C4-2B (cell line): Measurements from ENCODE around the gene SGMS2.

Source experiments
- H3K27ac ChIP-seq: fragments of 450-650 bp; 2 replicates; pipeline ENCODE4 v1.5.1; 2017
- CTCF ChIP-seq: fragments of 450-650 bp; conservative IDR thresholded peaks from 2 replicates; pipeline ENCODE4 v1.5.1; 2017; ENCODE audit warnings: mild to moderate bottlenecking
- ZFX ChIP-seq: fragments of 450-650 bp; IDR thresholded peaks from 2 replicates; pipeline ENCODE4 v1.6.1; 2017

SGMS2 gene

GRCh38 chr4:107854356-107855022 lies 29.8 kb downstream of the SGMS2 start:
- H3K27ac ChIP-seq, result no peak overlapping the region

GRCh38 chr4:107855723-107856122 lies 31.0 kb downstream of the SGMS2 start:
- TF ChIP-seq CTCF, result no peak
- TF ChIP-seq ZFX, result no peak
- H3K27ac ChIP-seq, result no peak overlapping the region

More at GRCh38 chr4:107854356-107855022, 29.8 kb downstream of the SGMS2 start:
- TF ChIP-seq CTCF, result no peak
- TF ChIP-seq ZFX, result no peak

- TF ChIP-seq ZFX (no peak), CTCF (no peak)
- no peak overlapping the region for H3K27ac ChIP-seq
Measured at GRCh38 chr4:107856901-107857300, 32.2 kb downstream of the SGMS2 start.

- no peak overlapping the region for H3K27ac ChIP-seq
- TF ChIP-seq ZFX, result no peak
- TF ChIP-seq CTCF, result no peak
Measured at GRCh38 chr4:107857741-107858140, 33.0 kb downstream of the SGMS2 start.

- TF ChIP-seq ZFX, result no peak
- TF ChIP-seq CTCF, result no peak
- H3K27ac ChIP-seq, result no peak overlapping the region
Measured at GRCh38 chr4:107858158-107858742, 33.5 kb downstream of the SGMS2 start.

- no peak for TF ChIP-seq CTCF
- no peak for TF ChIP-seq ZFX
- no peak overlapping the region for H3K27ac ChIP-seq
Measured at GRCh38 chr4:107862658-107863057, 37.9 kb downstream of the SGMS2 start.

GRCh38 chr4:107863416-107863815 lies 38.7 kb downstream of the SGMS2 start:
- no peak overlapping the region for H3K27ac ChIP-seq
- TF ChIP-seq ZFX (no peak), CTCF (no peak)
